GM23338 (cell line): ENCODE data around the gene TSPAN5.

ENCODE experiments used
- CREB1 ChIP-seq: fragments of 250-450 bp; sonication (Bioruptor Pico); IDR thresholded peaks from 2 replicates; pipeline ENCODE4 v1.5.0; 2020; ENCODE audit warnings: low read depth, mild to moderate bottlenecking, moderate library complexity
- TF ChIP-seq, protein P1 (sequence below), 2 experiments: fragments of 200-600 bp in 1 of 2; sonication (generic) in 1 of 2; conservative IDR thresholded peaks; 2 replicates each; pipeline versions ENCODE4 v1.5.1 to v1.6.1; 2016 to 2017; ENCODE audit warnings: antibody characterized with exemption in 2 of 2, low read depth in 2 of 2, mild to moderate bottlenecking in 2 of 2, moderate library complexity in 1 of 2

DNA sequence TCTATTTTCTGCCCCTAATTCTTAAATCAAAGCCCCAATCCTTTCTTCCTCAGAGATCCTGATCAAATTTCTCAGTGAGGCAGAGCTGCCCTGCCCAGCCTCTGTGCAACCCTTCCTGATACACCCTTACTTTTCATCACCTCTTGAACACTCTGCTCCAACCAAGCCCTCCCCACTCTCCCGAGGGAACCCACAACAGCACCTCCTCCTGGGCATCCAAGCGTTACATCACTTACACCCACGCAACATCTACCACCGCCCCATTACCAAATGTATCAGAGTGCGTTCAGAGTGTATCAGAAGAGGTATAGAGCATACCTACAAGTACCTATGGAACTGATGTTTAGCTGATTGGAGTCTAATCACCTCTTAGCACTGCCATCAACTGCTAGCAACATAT, 210.8 kb downstream of the TSPAN5 start:
- TF ChIP-seq, protein P1, sequence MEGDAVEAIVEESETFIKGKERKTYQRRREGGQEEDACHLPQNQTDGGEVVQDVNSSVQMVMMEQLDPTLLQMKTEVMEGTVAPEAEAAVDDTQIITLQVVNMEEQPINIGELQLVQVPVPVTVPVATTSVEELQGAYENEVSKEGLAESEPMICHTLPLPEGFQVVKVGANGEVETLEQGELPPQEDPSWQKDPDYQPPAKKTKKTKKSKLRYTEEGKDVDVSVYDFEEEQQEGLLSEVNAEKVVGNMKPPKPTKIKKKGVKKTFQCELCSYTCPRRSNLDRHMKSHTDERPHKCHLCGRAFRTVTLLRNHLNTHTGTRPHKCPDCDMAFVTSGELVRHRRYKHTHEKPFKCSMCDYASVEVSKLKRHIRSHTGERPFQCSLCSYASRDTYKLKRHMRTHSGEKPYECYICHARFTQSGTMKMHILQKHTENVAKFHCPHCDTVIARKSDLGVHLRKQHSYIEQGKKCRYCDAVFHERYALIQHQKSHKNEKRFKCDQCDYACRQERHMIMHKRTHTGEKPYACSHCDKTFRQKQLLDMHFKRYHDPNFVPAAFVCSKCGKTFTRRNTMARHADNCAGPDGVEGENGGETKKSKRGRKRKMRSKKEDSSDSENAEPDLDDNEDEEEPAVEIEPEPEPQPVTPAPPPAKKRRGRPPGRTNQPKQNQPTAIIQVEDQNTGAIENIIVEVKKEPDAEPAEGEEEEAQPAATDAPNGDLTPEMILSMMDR (conservative IDR thresholded peaks at IDR 0.05; ENCODE audit: low read depth in 2 of 2) = peak; percentile 53 to 71
- no peak for TF ChIP-seq CREB1 (CRISPR knock-in tag)
